ENCODE results near the gene PTAFR.

PTAFR gene

DNA sequence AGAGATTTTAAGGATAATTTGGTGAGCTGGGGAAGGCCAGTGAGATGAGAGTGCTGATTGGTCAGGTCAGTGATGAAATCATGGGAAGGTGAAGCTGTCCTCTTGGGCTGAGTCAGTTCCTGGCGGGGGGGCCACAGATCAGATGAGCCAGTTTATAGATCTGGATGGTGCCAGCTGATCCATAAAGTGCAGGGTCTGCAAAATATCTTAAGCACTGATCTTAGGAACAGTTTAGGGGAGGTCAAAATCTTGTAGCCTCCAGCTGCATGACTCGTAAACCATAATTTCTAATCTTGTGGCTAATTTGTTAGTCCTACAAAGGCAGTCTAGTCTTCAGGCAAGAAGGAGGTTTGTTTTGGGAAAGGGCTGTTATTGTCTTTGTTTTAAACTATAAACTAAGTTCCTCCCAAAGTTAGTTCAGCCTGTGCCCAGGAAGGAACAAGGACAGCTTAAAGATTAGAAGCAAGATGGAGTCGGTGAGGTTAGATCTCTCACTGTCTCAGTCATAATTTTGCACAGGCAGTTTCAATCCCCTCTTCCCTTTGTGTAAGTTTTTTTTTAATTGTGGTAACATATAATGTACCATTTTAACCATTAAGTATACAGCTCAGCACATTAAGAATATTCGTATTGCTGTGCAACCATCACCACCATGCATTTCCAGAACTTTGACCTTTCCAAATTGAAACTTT, 39.4 kb downstream of the PTAFR start:
- no peaks in the 10 kb centered on the region for H3K9me3 ChIP-seq (replicated peaks; ENCODE audit: low read length)
- no peaks in the 10 kb centered on the region for H3K36me3 ChIP-seq (ENCODE audit: insufficient read depth, low read length)
- peaks cover 2% of the 10 kb centered on the region for H3K4me1 ChIP-seq (ENCODE audit: control insufficient read depth, insufficient read depth, low read length)
- no peak overlapping the region for H3K4me2 ChIP-seq (ENCODE audit: low read length)
- H3K27me3 ChIP-seq (ENCODE audit: control insufficient read depth, insufficient read depth, low read length), result peaks cover 23% of the 10 kb centered on the region
- H3K4me3 ChIP-seq (ENCODE audit: low read length), result no peak overlapping the region
- no peak overlapping the region for H3K9ac ChIP-seq (ENCODE audit: low read depth, low read length)

DNA sequence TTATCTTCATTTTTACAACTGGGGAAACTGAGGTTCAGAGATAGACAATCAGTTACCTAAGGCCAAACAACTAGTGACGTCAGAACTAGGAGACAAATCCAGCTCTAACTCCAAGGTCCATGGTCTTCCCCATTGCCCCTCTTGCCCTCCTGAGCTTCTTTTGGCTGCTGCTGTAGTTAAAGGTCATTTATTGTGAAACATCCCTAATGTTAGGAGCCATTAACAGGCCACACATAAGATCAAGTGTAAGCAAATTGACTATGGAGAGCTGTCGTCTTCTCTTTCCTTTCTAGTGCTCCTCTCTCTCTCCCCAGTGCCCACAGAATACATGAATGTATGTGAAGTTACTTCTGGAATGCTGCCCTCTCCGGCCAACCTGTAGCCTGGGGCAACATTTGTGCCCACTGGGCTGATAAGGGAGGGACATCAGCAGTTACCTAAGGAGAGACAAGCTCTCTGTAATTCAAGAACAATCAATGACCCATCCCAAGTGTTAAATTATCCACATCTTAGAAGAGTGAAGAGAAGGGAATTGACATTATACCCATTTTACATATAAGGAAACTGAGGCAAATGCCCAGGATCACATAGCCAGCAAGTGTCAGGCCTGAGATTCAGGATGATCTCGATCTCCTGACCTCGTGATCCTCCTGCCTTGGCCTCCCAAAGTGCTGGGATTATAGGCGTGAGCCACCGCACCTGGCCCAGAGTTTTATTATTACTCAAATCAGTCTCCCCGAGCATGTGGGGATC, 40.1 kb downstream of the PTAFR start:
- Histone ChIP-seq H3K9me3 (replicated peaks; ENCODE audit: low read length) (no peaks in the 10 kb centered on the region), H3K9ac (ENCODE audit: low read depth, low read length) (no peak overlapping the region), H3K4me3 (ENCODE audit: low read length) (no peak overlapping the region), H3K27me3 (ENCODE audit: control insufficient read depth, insufficient read depth, low read length) (peaks cover 23% of the 10 kb centered on the region), H3K36me3 (ENCODE audit: insufficient read depth, low read length) (no peaks in the 10 kb centered on the region), H3K4me1 (ENCODE audit: control insufficient read depth, insufficient read depth, low read length) (peaks cover 2% of the 10 kb centered on the region), H3K4me2 (ENCODE audit: low read length) (no peak overlapping the region)

DNA sequence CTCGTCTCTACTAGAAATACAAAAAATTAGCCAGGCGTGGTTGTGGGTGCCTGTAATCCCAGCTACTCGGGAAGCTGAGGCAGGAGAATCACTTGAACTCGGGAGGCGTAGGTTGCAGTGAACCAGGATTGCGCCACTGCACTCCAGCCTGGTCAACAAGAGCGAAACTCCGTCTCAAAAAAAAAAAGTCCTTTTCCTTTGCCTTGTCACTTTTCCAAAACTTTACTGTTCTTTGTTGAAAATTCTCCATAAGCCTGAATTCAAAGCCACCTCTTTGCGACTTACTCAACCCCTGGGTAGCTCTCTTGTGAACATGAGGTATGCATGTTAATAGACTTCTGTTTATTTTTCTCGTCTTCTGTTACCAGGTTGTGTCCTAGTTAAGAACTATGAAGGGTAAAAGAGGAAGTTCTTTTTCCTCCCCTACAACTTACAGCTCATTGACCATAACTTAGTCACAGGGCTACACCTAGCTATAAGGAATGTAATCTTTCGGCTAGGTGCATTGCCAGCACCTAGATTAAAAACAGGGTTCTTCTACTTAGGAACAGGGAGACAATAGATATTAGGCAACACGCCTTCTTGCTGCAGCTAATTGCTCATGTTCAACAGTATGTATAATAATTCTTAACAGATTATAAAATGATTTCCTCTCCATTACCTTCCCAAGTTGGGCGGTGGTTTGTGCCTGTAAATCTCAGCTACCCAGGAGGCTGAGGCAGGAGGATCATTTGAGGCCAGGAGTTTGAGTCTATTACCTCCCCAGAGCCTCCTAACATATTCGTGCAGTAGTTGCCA, 40.9 kb downstream of the PTAFR start:
- Histone ChIP-seq H3K4me3 (ENCODE audit: low read length) (no peak overlapping the region), H3K9me3 (replicated peaks; ENCODE audit: low read length) (no peaks in the 10 kb centered on the region), H3K36me3 (ENCODE audit: insufficient read depth, low read length) (no peaks in the 10 kb centered on the region), H3K4me1 (ENCODE audit: control insufficient read depth, insufficient read depth, low read length) (peaks cover 2% of the 10 kb centered on the region), H3K27me3 (ENCODE audit: control insufficient read depth, insufficient read depth, low read length) (peaks cover 28% of the 10 kb centered on the region), H3K9ac (ENCODE audit: low read depth, low read length) (no peak overlapping the region), H3K4me2 (ENCODE audit: low read length) (no peak overlapping the region)

DNA sequence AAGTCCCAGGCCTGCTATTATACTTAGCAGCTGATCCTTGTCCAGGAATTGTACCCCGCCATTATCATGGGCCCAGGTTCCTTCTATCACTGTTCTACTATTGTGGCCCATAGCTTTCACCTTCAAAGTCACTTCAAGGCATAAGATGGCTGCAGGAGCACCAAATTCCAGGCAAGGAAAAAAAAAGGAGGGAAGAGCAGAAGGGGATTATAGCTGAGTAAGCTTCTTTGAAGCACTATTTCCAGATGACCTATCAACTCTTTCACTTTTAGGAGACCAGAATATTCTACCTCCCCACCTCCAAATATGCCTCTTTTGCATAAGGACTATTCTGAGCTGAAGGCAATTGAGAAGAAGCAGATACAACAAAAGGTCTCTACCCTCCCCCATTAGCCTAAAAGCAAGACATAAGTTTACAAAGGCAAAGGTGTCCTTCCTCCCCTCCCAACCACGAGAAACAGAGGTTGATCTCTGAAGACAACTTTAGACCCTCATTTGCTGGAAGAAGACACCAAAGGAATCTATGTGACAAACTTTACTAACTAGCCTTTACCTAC, 41.8 kb downstream of the PTAFR start:
- H3K9me3 ChIP-seq (replicated peaks; ENCODE audit: low read length), result no peaks in the 10 kb centered on the region
- H3K27me3 ChIP-seq (ENCODE audit: control insufficient read depth, insufficient read depth, low read length), result peaks cover 34% of the 10 kb centered on the region
- no peak overlapping the region for H3K9ac ChIP-seq (ENCODE audit: low read depth, low read length)
- no peak overlapping the region for H3K4me2 ChIP-seq (ENCODE audit: low read length)
- H3K4me1 ChIP-seq (ENCODE audit: control insufficient read depth, insufficient read depth, low read length), result peaks cover 2% of the 10 kb centered on the region
- no peak overlapping the region for H3K4me3 ChIP-seq (ENCODE audit: low read length)
- no peaks in the 10 kb centered on the region for H3K36me3 ChIP-seq (ENCODE audit: insufficient read depth, low read length)

DNA sequence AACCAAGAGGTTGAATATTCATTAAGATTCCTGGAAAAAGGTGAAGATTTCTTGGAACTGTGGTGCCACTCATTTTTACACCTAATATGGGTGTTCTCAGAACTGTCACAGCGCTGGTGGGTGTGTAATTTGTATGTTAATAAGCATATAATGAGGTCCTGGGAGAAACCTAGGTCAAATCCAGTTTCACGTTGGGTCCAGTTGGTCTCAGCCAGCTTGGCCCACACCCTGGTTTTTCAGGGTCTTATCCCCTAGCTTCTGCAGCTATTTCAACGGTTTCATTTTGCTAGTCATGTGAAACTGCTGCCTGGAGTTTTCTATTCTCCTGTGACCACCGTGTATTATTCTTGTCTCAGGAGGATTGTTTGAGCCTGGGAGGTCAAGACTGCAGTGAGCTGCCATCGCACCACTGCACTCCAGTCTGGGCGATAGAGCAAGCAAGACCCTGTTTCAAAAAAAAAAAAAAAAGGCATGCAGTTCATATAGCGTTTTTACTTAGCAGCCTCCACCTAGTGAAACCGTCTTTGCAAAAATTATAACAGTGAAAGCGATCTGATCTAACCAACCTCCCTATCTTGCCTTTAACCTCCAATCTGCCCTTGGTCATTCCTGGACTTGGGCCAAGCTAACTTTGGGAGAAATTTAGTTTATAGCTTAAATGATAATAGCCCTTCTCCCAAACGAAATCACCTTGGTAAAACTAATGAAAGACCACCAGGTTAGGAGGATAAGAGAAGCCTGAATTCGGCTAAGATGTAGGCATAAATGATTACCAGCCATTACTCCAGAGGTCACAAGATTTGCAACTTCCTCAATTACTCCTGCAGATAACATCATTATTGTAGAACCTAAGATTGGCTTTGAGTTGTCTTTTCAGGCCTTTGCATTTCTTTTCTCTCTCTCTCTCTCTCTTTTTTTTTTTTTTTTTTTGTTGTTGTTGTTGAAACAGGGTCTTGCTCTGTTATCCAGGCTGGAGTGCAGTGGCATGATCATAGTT, 44.0 kb downstream of the PTAFR start:
- H3K4me3 ChIP-seq (ENCODE audit: low read length), result no peak overlapping the region
- peaks cover 48% of the 10 kb centered on the region for H3K27me3 ChIP-seq (ENCODE audit: control insufficient read depth, insufficient read depth, low read length)
- no peaks in the 10 kb centered on the region for H3K36me3 ChIP-seq (ENCODE audit: insufficient read depth, low read length)
- peaks cover 6% of the 10 kb centered on the region for H3K4me1 ChIP-seq (ENCODE audit: control insufficient read depth, insufficient read depth, low read length)
- H3K9ac ChIP-seq (ENCODE audit: low read depth, low read length), result no peak overlapping the region
- no peaks in the 10 kb centered on the region for H3K9me3 ChIP-seq (replicated peaks; ENCODE audit: low read length)
- no peak overlapping the region for H3K4me2 ChIP-seq (ENCODE audit: low read length)

DNA sequence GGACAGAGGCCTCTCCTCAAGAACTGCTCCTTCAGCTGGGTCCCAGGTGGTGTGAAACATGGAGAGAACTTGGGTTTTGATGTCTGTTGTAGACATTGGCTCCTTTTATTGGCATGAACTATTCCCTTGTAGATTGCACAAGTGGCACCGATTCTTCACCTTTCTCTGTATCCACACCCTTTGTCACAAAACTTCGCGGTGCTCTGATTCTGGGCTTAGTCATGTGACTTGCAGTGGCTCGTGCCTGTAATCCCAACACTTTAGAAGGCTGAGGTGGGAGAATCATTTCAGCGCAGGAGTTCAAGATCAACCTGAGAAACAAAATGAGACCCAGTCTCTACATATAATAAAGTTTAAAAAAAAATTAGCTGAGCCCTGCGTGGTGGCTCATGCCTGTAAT, 45.6 kb downstream of the PTAFR start:
- Histone ChIP-seq H3K9ac (ENCODE audit: low read depth, low read length) (no peak overlapping the region), H3K4me1 (ENCODE audit: control insufficient read depth, insufficient read depth, low read length) (peaks cover 6% of the 10 kb centered on the region), H3K4me2 (ENCODE audit: low read length) (no peak overlapping the region), H3K4me3 (ENCODE audit: low read length) (no peak overlapping the region), H3K36me3 (ENCODE audit: insufficient read depth, low read length) (no peaks in the 10 kb centered on the region), H3K27me3 (ENCODE audit: control insufficient read depth, insufficient read depth, low read length) (peaks cover 53% of the 10 kb centered on the region), H3K9me3 (replicated peaks; ENCODE audit: low read length) (no peaks in the 10 kb centered on the region)

DNA sequence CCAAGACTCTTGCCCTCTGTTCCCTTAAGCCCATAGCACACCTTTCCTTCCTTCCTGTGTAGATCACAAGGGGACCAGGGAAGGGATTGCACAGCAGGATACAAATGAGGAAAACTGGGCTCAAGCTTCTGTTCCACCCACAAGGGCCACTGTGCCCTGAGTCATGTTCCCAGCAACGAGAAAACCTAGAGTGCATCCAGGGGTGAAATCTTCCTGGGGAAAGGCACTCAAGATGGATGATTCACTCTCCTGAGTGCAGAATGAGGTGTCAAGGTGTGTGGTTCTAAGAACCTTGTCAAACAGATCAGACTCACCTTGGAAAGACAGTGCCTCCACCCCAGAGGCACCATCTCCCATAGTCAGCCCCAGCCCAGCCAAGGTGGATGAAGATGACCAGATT, 47.3 kb downstream of the PTAFR start:
- H3K9ac ChIP-seq (ENCODE audit: low read depth, low read length), result no peak overlapping the region
- H3K4me2 ChIP-seq (ENCODE audit: low read length), result no peak overlapping the region
- peaks cover 6% of the 10 kb centered on the region for H3K4me1 ChIP-seq (ENCODE audit: control insufficient read depth, insufficient read depth, low read length)
- H3K9me3 ChIP-seq (replicated peaks; ENCODE audit: low read length), result no peaks in the 10 kb centered on the region
- no peak overlapping the region for H3K4me3 ChIP-seq (ENCODE audit: low read length)
- no peaks in the 10 kb centered on the region for H3K36me3 ChIP-seq (ENCODE audit: insufficient read depth, low read length)
- peaks cover 49% of the 10 kb centered on the region for H3K27me3 ChIP-seq (ENCODE audit: control insufficient read depth, insufficient read depth, low read length)

DNA sequence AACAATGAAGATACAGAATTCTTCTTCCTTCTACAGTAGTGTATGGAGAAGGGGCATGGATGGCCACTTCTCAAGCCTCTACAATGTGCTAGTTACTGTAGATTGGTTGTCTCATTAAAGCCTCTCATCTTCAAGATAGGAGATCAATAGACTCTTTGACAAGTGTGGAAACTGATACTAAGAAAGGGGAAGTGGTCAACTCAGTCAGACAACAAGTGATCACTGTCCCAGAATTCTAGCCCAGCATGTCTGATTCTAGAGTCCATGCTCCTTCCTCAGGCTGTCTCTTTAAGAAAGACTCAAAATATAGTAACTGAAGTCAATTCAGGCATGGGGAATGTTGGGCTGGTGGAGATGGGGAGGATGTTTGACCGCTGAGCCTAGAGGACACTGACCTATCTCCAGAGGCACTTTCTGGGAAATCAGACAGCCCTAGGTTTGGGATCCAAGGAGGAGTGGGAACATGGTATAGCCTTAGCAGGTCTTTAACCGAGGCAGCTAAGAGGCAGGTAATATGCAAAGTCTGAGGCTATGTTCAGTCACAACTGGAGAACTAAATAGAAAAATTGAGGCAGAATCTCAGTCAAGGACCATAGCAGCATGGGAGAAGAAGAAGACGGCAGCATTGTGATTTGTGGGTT, 48.8 kb downstream of the PTAFR start:
- H3K9ac ChIP-seq (ENCODE audit: low read depth, low read length), result no peak overlapping the region
- no peaks in the 10 kb centered on the region for H3K36me3 ChIP-seq (ENCODE audit: insufficient read depth, low read length)
- no peak overlapping the region for H3K4me2 ChIP-seq (ENCODE audit: low read length)
- H3K9me3 ChIP-seq (replicated peaks; ENCODE audit: low read length), result no peaks in the 10 kb centered on the region
- H3K4me3 ChIP-seq (ENCODE audit: low read length), result no peak overlapping the region
- H3K4me1 ChIP-seq (ENCODE audit: control insufficient read depth, insufficient read depth, low read length), result peaks cover 13% of the 10 kb centered on the region
- peaks cover 43% of the 10 kb centered on the region for H3K27me3 ChIP-seq (ENCODE audit: control insufficient read depth, insufficient read depth, low read length)

DNA sequence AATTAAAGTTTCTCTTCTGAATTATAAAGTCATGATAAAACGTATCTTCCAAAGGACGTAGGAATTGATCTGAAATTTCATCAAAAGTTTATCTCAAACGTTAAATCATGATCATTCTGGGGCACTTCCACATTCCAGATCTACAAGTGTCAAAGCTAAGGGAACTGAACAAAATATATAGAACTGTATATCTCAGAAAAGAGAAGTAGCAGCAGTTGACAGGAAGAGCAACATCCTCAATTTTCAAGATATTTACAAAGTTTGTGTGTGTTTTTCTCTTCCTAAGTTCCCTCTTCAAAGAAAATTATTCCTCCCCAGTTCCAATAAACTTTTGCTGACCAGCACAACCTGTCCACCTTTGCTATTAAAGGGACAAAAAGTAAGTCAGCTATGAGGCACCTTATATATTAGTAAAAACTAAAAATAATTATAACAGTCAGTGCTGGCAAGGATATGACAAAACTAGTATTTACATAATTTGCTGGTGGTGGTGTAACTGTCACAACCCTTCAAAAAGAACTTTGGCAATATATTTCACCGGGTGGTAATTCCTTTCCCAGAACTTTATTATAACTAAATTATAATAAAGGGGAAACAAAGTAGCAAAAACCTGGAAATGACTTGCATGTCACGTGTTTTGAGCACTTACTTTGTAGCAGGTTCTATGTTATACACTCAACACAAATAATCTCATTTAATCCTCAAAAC, 49.6 kb downstream of the PTAFR start:
- Histone ChIP-seq H3K4me3 (ENCODE audit: low read length) (no peak overlapping the region), H3K27me3 (ENCODE audit: control insufficient read depth, insufficient read depth, low read length) (peaks cover 43% of the 10 kb centered on the region), H3K4me2 (ENCODE audit: low read length) (no peak overlapping the region)

DNA sequence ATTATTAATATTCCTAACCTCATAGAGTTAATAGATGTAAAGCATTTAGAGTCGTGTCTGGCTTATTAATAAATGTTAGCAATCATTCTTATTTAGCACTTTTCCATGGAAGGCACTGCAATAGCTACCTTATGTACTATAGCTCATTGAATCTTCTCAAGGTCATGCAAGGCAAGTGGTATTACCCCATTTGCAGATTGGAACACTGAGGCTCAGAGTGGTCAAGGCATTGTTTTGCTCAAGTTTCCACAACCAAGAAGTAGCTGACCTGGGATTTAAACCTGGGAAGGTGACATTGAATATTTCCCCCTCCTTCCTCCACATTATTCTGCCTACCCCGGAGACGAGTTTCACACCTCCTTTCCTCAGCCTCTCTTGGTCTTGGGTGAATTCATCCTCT, 50.3 kb downstream of the PTAFR start:
- Histone ChIP-seq H3K4me1 (ENCODE audit: control insufficient read depth, insufficient read depth, low read length) (peaks cover 13% of the 10 kb centered on the region), H3K36me3 (ENCODE audit: insufficient read depth, low read length) (no peaks in the 10 kb centered on the region), H3K27me3 (ENCODE audit: control insufficient read depth, insufficient read depth, low read length) (peaks cover 43% of the 10 kb centered on the region), H3K9ac (ENCODE audit: low read depth, low read length) (no peak overlapping the region), H3K4me2 (ENCODE audit: low read length) (no peak overlapping the region), H3K4me3 (ENCODE audit: low read length) (no peak overlapping the region), H3K9me3 (replicated peaks; ENCODE audit: low read length) (no peaks in the 10 kb centered on the region)

More for the DNA sequence above, 49.6 kb downstream of the PTAFR start:
- H3K9ac ChIP-seq (ENCODE audit: low read depth, low read length), result no peak overlapping the region
- no peaks in the 10 kb centered on the region for H3K9me3 ChIP-seq (replicated peaks; ENCODE audit: low read length)
- no peaks in the 10 kb centered on the region for H3K36me3 ChIP-seq (ENCODE audit: insufficient read depth, low read length)
- peaks cover 13% of the 10 kb centered on the region for H3K4me1 ChIP-seq (ENCODE audit: control insufficient read depth, insufficient read depth, low read length)
